HepG2 (cell line): ENCODE data around the gene DUS3L. TPM values are rescaled to one million over a fixed set of nuclear protein-coding genes. Genes with fewer than 3 reads are reported as not detected.

Source experiments
- ATAC-seq: fragments of 200-7000 bp; cut with Tn5 transposase; 3 replicates; pipeline ENCODE4 v1.9.1; 2020; ENCODE audit warnings: mild to moderate bottlenecking, moderate library complexity
- BruUV-seq: library from RNA; stranded (reverse); fragments of 400-500 nt; replicated peaks from 2 replicates; lab custom pipeline; 2021; lab: Mats Ljungman, UMichigan
- CTCF ChIA-PET: fragments of 300-600 bp; formaldehyde crosslinking; extraction: SDS; loops from one replicate; lab custom pipeline; 2021; ENCODE audit warnings: low total read pairs, inconsistent platforms, low intra/inter-chr PET ratio; lab: Yijun Ruan, JAX
- POLR2A ChIA-PET: fragments of 350-600 bp; sonication (Branson Sonifier 250); formaldehyde crosslinking; loops from one replicate; lab custom pipeline; 2020; ENCODE audit warnings: antibody characterized with exemption, inconsistent platforms; lab: Yijun Ruan, JAX
- DNase-seq: peaks from one replicate; pipeline ENCODE4 v3.0.0-alpha.2; 2015; ENCODE audit warnings: low spot score
- FAIRE-seq: peaks from 3 replicates; lab custom pipeline; 2011; peaks lifted over from hg19 to GRCh38; lab: Jason Lieb, UNC
- H2AFZ ChIP-seq: one replicate; pipeline ENCODE4 v1.6.1; 2011; ENCODE audit warnings: low read length, inconsistent platforms
- H3K27ac ChIP-seq: fragments of 300-600 bp; 3 replicates; pipeline ENCODE4 v1.8.0; 2011; ENCODE audit warnings: mixed run types, mild to moderate bottlenecking, mixed read lengths, low read length, inconsistent platforms; ENCODE audit not compliant: insufficient read depth; ENCODE audit errors: extremely low read length
- H3K27me3 ChIP-seq, 2 experiments: fragments of 200-600 bp in 1 of 2; 2 replicates in 1 of 2; 3 replicates in 1 of 2; pipeline versions ENCODE4 v1.6.0 to v1.8.0; 2011; ENCODE audit warnings: low read length in 2 of 2, mild to moderate bottlenecking in 2 of 2, moderate library complexity in 2 of 2, inconsistent platforms in 1 of 2; ENCODE audit not compliant: insufficient read depth in 2 of 2, control insufficient read depth in 1 of 2
- H3K36me3 ChIP-seq, 2 experiments: fragments of 200-600 bp in 1 of 2; replicated peaks in 1 of 2; 2 replicates in 1 of 2; 3 replicates in 1 of 2; pipeline versions ENCODE4 v1.5.1 to v1.8.0; 2011; ENCODE audit warnings: low read length in 2 of 2, inconsistent platforms in 1 of 2; ENCODE audit not compliant: insufficient read depth in 2 of 2, control insufficient read depth in 1 of 2
- H3K4me1 ChIP-seq: 2 replicates; pipeline ENCODE4 v1.5.1; 2012; ENCODE audit warnings: low read length, inconsistent platforms; ENCODE audit not compliant: insufficient read depth
- H3K4me2 ChIP-seq: 2 replicates; pipeline ENCODE4 v1.6.0; 2011; ENCODE audit warnings: low read depth, low read length, inconsistent platforms
- H3K4me3 ChIP-seq, 3 experiments: fragments of 200-600 bp in 1 of 3; sonication (generic), shearing (Covaris generic) in 1 of 3; replicated peaks in 1 of 3; 2 replicates each; pipeline ENCODE4 v1.5.1; 2011 to 2016; ENCODE audit warnings: low read length in 3 of 3, inconsistent platforms in 2 of 3, low read depth in 2 of 3, mild to moderate bottlenecking in 2 of 3, control low read depth in 1 of 3, mixed read lengths in 1 of 3; ENCODE audit not compliant: insufficient read depth in 1 of 3
- H3K79me2 ChIP-seq: one replicate; pipeline ENCODE4 v1.6.1; 2011; ENCODE audit warnings: low read length, inconsistent platforms; ENCODE audit not compliant: insufficient read depth
- H3K9ac ChIP-seq: 2 replicates; pipeline ENCODE4 v1.6.0; 2011; ENCODE audit warnings: mild to moderate bottlenecking, low read depth, low read length, inconsistent platforms; ENCODE audit not compliant: insufficient read depth
- H3K9me3 ChIP-seq: 2 replicates; pipeline ENCODE4 v1.5.1; 2012; ENCODE audit warnings: mild to moderate bottlenecking, low read length
- H4K20me1 ChIP-seq: 2 replicates; pipeline ENCODE4 v1.6.0; 2011; ENCODE audit warnings: inconsistent platforms, mild to moderate bottlenecking, low read length, moderate library complexity; ENCODE audit not compliant: insufficient read depth
- BCLAF1 ChIP-seq: fragments of 450-650 bp; IDR thresholded peaks from 2 replicates; pipeline ENCODE4 v1.6.1; 2017; ENCODE audit warnings: mild to moderate bottlenecking
- HNRNPL ChIP-seq: fragments of 200-400 bp; formaldehyde crosslinking; IDR thresholded peaks from 2 replicates; pipeline ENCODE4 v1.6.1; 2017; ENCODE audit warnings: mild to moderate bottlenecking, low read depth, low read length
- ZNF615 ChIP-seq: sonication (generic); formaldehyde crosslinking; IDR thresholded peaks from 2 replicates; pipeline ENCODE4 v1.5.0; 2020; ENCODE audit warnings: mild to moderate bottlenecking, missing genetic modification reagents, borderline replicate concordance
- ZNF768 ChIP-seq: sonication (generic); formaldehyde crosslinking; IDR thresholded peaks from 2 replicates; pipeline ENCODE4 v1.4.0; 2020; ENCODE audit warnings: missing genetic modification reagents
- WGBS: methylation state at CpG from one replicate; pipeline ENCODE4 v1.1.6; 2017; ENCODE audit warnings: low lambda C conversion rate; 5-methylcytosine and 5-hydroxymethylcytosine counted together
- in situ Hi-C: cut with HindIII; loops from 2 replicates; pipeline ENCODE4 v1.10.0; 2017; ENCODE audit warnings: low pct_unique_long_range_greater_than_20kb; ENCODE audit not compliant: extremely low pct_ligation_motif_present
- intact Hi-C: fragments of 100-400 bp; cut with micrococcal nuclease; formaldehyde crosslinking; loops from one replicate; pipeline ENCODE4 v1.10.0; 2022; ENCODE audit not compliant: unreplicated experiment
- polyA plus RNA-seq, 8 experiments: library from polyadenylated mRNA; depleted of rRNA in 3 of 8; stranded (reverse) in 7 of 8; unstranded in 1 of 8; fragments of >200 nt; fragmentation: Illumina TruSeq in 4 of 8; extraction: Trizol in 4 of 8; gene quantifications; 2 replicates each; pipeline versions ENCODE4 v1.2.1 to v1.2.3, GENCODE V29; 2011 to 2016; ENCODE audit warnings: low read depth in 4 of 8, missing spikeins in 1 of 8, mixed read lengths in 1 of 8; ENCODE audit not compliant: insufficient read depth in 1 of 8
- total RNA-seq, 5 experiments: library from RNA; depleted of rRNA; stranded (reverse); fragments of >200 nt; fragmentation: Illumina TruSeq; extraction: Trizol; gene quantifications; 2 replicates each; pipeline ENCODE4 v1.2.3, GENCODE V29; 2016; ENCODE audit warnings: low read depth in 1 of 5

The DUS3L gene
- total and polyA plus RNA-seq, 2 of the 13 experiments (the other 11 are each of a cell fraction or from before 2014, with no cell fraction given) = 13.3 to 25.1 TPM

DNA sequence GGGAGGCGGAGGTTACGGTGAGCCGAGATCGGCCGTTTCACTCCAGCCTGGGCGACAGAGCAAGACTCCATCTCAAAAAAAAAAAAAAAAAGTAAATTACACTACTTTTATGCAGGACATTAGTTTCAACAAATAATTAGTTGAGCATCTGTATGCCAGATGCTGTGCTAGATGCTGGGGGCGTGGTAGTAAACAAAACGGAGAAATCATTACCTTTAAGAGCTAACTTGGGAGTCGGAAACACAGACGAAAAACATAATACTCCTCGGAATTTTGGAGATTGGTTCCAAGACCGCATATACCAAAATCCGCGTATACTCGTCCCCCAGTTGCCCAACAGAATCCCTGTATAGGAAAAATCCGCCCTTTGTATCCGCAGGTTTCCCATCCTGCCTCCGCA, 1.3 kb upstream of the DUS3L start:
- TF ChIP-seq HNRNPL (no peak), BCLAF1 (no peak), ZNF768 (CRISPR knock-in tag) (no peak), ZNF615 (CRISPR knock-in tag) (no peak)
- no peak overlapping the region for H3K9ac ChIP-seq
- DNase-seq (no peak), FAIRE-seq (no peak), ATAC-seq (no peak)
- no peak overlapping the region for H3K27ac ChIP-seq
- intact Hi-C loops = no loop called here
- H3K4me1 ChIP-seq = peaks cover 29% of the 10 kb centered on the region
- WGBS = 90% methylated on average over 18 of the region's 18 CpGs
- H3K4me2 ChIP-seq = no peak overlapping the region
- no peak overlapping the region for H2AFZ ChIP-seq
- POLR2A ChIA-PET = no interaction called here
- no peak overlapping the region for H3K4me3 ChIP-seq
- H3K36me3 ChIP-seq = peaks cover 11 to 26% of the 10 kb centered on the region in 2 experiments; a peak in 4 of 5 replicates
- no peaks in the 10 kb centered on the region for H4K20me1 ChIP-seq
- no peaks in the 10 kb centered on the region for H3K79me2 ChIP-seq
- H3K27me3 ChIP-seq = no peaks in the 10 kb centered on the region
- in situ Hi-C loops = no loop called here
- no peaks in the 10 kb centered on the region for H3K9me3 ChIP-seq
- BruUV-seq = no TSS peak
- CTCF ChIA-PET = no interaction called here
